Sigmoid colon (tissue), 7 donors: ENCODE results near the gene PLPP6. TPM values are rescaled to one million over a fixed set of nuclear protein-coding genes. Genes with fewer than 3 reads are reported as not detected.

Experiments used
- DNase-seq: peaks from one replicate; pipeline ENCODE4 v3.0.0-alpha.2; 2019
- H3K27ac ChIP-seq, 4 donors: fragments of 200-600 bp; sonication (generic); one replicate each; pipeline ENCODE4 v1.5.1; 2016 to 2019; ENCODE audit warnings: mild to moderate bottlenecking in 1 of 4
- H3K27me3 ChIP-seq, 3 donors: fragments of 200-600 bp; sonication (generic); one replicate each; pipeline ENCODE4 v1.5.1; 2019; ENCODE audit warnings: mild to moderate bottlenecking in 1 of 3
- H3K36me3 ChIP-seq, 4 donors: fragments of 200-600 bp; sonication (generic); one replicate each; pipeline ENCODE4 v1.5.1; 2016 to 2019
- H3K4me1 ChIP-seq, 4 donors: fragments of 200-600 bp; sonication (generic); one replicate each; pipeline ENCODE4 v1.5.1; 2017 to 2019
- H3K4me3 ChIP-seq, 4 donors: fragments of 200-600 bp; sonication (generic); one replicate each; pipeline ENCODE4 v1.5.1; 2017 to 2019; ENCODE audit warnings: mild to moderate bottlenecking in 2 of 4, moderate library complexity in 1 of 4
- H3K9me3 ChIP-seq, 4 donors: fragments of 200-600 bp in 3 of 4; sonication (generic) in 3 of 4; one replicate each; pipeline versions ENCODE4 v1.5.1 to v1.6.1; 2013 to 2019
- EP300 ChIP-seq, 4 donors: sonication (generic); formaldehyde crosslinking; IDR thresholded peaks; one replicate each; pipeline ENCODE4 v1.6.1; 2017; ENCODE audit warnings: antibody characterized with exemption in 4 of 4
- POLR2A ChIP-seq, 2 donors: fragments of 450-650 bp; IDR thresholded peaks; one replicate each; pipeline ENCODE4 v1.6.1; 2016; ENCODE audit warnings: antibody characterized with exemption in 2 of 2, mild to moderate bottlenecking in 2 of 2, moderate library complexity in 2 of 2
- POLR2AphosphoS5 ChIP-seq, 4 donors: sonication (generic); formaldehyde crosslinking; IDR thresholded peaks; one replicate each; pipeline ENCODE4 v1.6.1; 2017; ENCODE audit warnings: antibody characterized with exemption in 4 of 4
- WGBS, 2 donors: extraction: QIAGEN DNeasy Blood & Tissue Kit; methylation state at CpG; one replicate each; pipeline ENCODE4 v1.1.7; 2013; 5-methylcytosine and 5-hydroxymethylcytosine counted together
- intact Hi-C: fragments of 100-400 bp; cut with DNase I; formaldehyde crosslinking; loops from one replicate; pipeline ENCODE4 v1.15.1; 2023
- polyA plus RNA-seq, 3 donors: library from polyadenylated mRNA; stranded (reverse); fragments of 200-250 nt; gene quantifications; one replicate each; pipeline ENCODE4 v1.2.3, GENCODE V29; 2013
- total RNA-seq, 4 donors: library from RNA; depleted of rRNA; stranded (reverse); fragments of >200 nt; gene quantifications; one replicate each; pipeline ENCODE4 v1.1.0, GENCODE V29; 2016
- TF ChIP-seq, protein P1 (sequence below), 4 experiments: fragments of 450-650 bp in 3 of 4; fragments of 200-600 bp in 1 of 4; IDR thresholded peaks; one replicate each; pipeline ENCODE4 v1.5.1; 2016 to 2019; ENCODE audit warnings: antibody characterized with exemption in 4 of 4, mild to moderate bottlenecking in 3 of 4, moderate library complexity in 2 of 4
- donor health status: healthy with polysubstance abuse.
- donor health status: Bipolar disorder and iron deficiency.
- donor health status: healthy.

The PLPP6 gene
- total and polyA plus RNA-seq, 7 donors: 3.0 to 10.7 (median 3.7) TPM

DNA sequence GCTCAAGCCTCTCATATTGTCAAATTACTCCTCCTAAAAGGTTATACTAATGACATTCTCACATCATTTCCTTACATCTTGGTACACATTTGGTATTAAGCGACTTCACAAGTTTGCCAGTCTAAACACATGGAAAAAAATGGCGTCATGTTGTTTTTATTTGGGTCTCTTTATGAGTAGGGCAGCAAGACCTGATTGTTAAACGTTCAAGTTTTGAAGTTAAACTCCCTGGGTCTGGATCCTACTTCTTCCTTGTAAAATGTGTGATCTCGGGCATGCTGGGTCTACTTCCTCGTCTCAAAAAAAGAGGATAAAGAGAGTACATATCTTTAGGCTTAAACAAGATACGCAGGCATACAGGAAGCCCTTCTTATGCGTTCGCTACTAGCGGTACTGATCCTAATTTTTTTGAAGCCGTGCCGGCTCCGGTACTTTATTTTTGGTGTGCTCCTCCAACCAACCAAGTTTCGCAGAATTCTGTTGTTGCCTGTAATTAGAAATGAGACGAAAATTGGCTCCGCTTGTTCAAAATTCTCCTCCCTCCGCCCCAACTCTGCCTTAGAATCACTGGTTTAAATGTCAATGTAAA lies 16.7 kb downstream of the PLPP6 start:
- H3K36me3 ChIP-seq: no peaks in the 10 kb centered on the region
- intact Hi-C loops: loop anchor here (1.0 to 10.0 kb wide), 5 partner anchors 16 to 949 kb away; partner anchors contain the start of genes JAK2, PLPP6, RCL1 and RIC1
- no peak for DNase-seq
- 0 to 1% methylated on average over 16 of the region's 16 CpGs for WGBS, 2 donors
- no peaks in the 10 kb centered on the region for H3K27me3 ChIP-seq
- no peaks in the 10 kb centered on the region for H3K9me3 ChIP-seq
- H3K4me1 ChIP-seq: peaks cover 0 to 36% (median 21%) of the 10 kb centered on the region in 4 donors
- peak overlapping the region; percentile 69 to 96 (median 82) for H3K4me3 ChIP-seq
- no peak for TF ChIP-seq POLR2AphosphoS5 (IDR thresholded peaks at IDR 0.05)
- TF ChIP-seq, protein P1, sequence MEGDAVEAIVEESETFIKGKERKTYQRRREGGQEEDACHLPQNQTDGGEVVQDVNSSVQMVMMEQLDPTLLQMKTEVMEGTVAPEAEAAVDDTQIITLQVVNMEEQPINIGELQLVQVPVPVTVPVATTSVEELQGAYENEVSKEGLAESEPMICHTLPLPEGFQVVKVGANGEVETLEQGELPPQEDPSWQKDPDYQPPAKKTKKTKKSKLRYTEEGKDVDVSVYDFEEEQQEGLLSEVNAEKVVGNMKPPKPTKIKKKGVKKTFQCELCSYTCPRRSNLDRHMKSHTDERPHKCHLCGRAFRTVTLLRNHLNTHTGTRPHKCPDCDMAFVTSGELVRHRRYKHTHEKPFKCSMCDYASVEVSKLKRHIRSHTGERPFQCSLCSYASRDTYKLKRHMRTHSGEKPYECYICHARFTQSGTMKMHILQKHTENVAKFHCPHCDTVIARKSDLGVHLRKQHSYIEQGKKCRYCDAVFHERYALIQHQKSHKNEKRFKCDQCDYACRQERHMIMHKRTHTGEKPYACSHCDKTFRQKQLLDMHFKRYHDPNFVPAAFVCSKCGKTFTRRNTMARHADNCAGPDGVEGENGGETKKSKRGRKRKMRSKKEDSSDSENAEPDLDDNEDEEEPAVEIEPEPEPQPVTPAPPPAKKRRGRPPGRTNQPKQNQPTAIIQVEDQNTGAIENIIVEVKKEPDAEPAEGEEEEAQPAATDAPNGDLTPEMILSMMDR (IDR thresholded peaks at IDR 0.05): no peak
- TF ChIP-seq EP300 (IDR thresholded peaks at IDR 0.05): no peak
- TF ChIP-seq POLR2A (IDR thresholded peaks at IDR 0.05): no peak
- peak overlapping the region; percentile 93 to 99 (median 98) for H3K27ac ChIP-seq

DNA sequence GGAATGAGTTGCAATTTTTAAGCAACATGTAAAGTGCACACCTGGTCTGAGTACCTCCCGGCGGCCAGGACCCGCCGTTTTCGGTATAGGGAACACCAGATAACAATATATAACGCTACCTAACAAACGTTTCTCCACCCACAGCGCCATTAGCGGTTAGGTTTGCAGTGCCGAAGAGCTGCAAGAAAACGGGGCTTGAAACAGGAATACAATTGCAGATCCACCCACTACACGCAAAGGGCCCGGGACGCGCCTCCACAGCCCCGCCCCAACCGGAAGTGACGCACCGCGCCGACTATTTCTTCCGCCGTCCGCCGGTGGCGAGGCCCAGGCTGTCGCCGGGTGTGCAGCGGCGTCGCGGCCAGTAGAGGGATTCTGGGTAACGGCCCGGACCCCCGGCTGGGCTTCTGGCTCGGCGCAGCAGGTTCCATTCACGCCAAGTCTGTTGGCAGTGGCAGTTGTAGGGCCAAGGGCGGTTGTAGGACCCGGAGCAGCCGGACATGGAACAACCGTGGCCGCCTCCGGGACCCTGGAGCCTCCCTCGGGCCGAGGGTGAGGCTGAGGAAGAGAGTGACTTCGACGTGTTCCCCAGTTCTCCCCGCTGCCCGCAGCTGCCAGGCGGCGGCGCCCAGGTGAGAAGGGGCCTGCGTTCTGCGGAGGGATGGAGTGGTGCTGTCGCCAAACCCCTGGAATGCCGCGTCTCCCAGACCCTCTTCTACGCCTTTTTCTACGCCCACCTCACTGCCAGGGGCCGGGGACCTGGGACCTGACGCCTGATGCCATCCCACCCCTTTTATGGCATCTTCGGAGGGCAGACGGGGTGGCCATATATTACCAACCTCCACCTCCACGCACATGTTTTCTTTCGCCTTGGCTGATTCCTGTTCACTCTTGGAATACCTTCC lies 17.4 kb downstream of the PLPP6 start, which contains the start of gene CDC37L1:
TSS of gene CDC37L1 (plus strand) at position 302 of the 905 bp plus-strand sequence. CDS start at position 501, 199 bp downstream.
- Histone ChIP-seq H3K36me3 (no peaks in the 10 kb centered on the region), H3K4me3 (peak within 1 kb of the TSS; percentile 69 to 96 (median 82)), H3K4me1 (peaks cover 0 to 40% (median 21%) of the 10 kb centered on the region in 4 donors), H3K9me3 (no peaks in the 10 kb centered on the region), H3K27ac (peak within 1 kb of the TSS; percentile 93 to 99 (median 98)), H3K27me3 (no peaks in the 10 kb centered on the region)
- DNase-seq: peak; percentile 99
- TF ChIP-seq EP300 (IDR thresholded peaks at IDR 0.05) (peak in 2 of 4 donors; percentile 34 to 64), POLR2A (IDR thresholded peaks at IDR 0.05) (peak; percentile 95 to 96), POLR2AphosphoS5 (IDR thresholded peaks at IDR 0.05) (peak; percentile 98 to 99 (median 98))
- TF ChIP-seq, protein P1 (IDR thresholded peaks at IDR 0.05): peak; percentile 70 to 82 (median 76)
- intact Hi-C loops: loop anchor here (1.0 to 10.0 kb wide), 6 partner anchors 17 to 948 kb away; partner anchors contain the start of genes JAK2, PLPP6, RCL1 and RIC1
- WGBS, 2 donors: 0% methylated on average over 66 of the region's 66 CpGs

DNA sequence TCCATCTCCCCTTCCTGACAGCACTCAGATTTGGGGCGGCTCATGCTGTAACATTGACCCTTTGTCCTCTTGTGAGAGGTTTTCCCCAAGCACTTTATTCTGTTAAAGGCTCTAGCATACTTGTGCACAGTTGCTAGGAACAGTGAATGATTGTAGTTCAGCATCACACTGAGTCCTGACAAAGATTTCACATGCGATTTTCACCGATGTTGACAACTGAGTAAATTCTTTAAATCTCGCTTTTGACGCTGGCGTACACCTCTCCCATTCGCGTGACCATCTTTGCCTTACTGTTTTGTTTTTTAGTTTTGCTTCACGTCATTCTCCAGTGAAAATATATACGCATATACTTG lies 18.1 kb downstream of the PLPP6 start:
- Histone ChIP-seq H3K27ac (peak overlapping the region; percentile 93 to 99 (median 98)), H3K4me1 (peaks cover 0 to 45% (median 28%) of the 10 kb centered on the region in 4 donors), H3K4me3 (peak overlapping the region; percentile 69 to 96 (median 82)), H3K36me3 (peaks cover 0 to 4% (median 0%) of the 10 kb centered on the region in 4 donors), H3K9me3 (no peaks in the 10 kb centered on the region), H3K27me3 (no peaks in the 10 kb centered on the region)
- DNase-seq: no peak
- TF ChIP-seq, protein P1 (IDR thresholded peaks at IDR 0.05): no peak
- no peak for TF ChIP-seq POLR2AphosphoS5 (IDR thresholded peaks at IDR 0.05)
- TF ChIP-seq POLR2A (IDR thresholded peaks at IDR 0.05): no peak
- WGBS, 2 donors: 1 to 4% methylated on average over 10 of the region's 10 CpGs
- intact Hi-C loops: loop anchor here (10.0 kb wide), 1 partner anchor 385 kb away; no protein-coding TSS in a partner anchor

DNA sequence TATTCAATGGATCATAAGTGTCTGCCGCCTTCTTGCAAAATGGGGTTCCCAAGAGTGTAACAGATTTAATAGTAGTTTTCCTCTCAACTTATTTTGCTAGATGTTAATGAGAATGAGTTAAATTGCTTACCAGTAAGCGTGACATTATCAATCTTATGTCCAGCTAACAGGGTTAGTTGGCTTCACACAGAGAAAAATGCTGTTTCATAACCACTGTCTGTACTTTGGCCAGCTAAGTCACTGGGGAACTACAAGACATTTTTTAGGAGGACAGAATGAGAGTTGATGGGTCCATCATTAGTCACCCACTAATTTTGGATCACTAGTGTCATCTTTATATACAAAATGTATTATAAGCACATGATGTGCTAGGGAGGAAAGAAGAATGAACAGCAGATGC lies 18.7 kb downstream of the PLPP6 start:
- H3K9me3 ChIP-seq: no peaks in the 10 kb centered on the region
- 17 to 53% methylated on average over 2 of the region's 2 CpGs for WGBS, 2 donors
- H3K4me1 ChIP-seq: peaks cover 0 to 49% (median 33%) of the 10 kb centered on the region in 4 donors
- intact Hi-C loops: loop anchor here (10.0 kb wide), 1 partner anchor 386 kb away; no protein-coding TSS in a partner anchor
- H3K4me3 ChIP-seq: peak overlapping the region; percentile 69 to 96 (median 82)
- TF ChIP-seq POLR2A (IDR thresholded peaks at IDR 0.05) (no peak), EP300 (IDR thresholded peaks at IDR 0.05) (no peak), POLR2AphosphoS5 (IDR thresholded peaks at IDR 0.05) (peak in 2 of 4 donors; percentile 52 to 59)
- TF ChIP-seq, protein P1 (IDR thresholded peaks at IDR 0.05): no peak
- peaks cover 0 to 10% (median 3%) of the 10 kb centered on the region in 4 donors for H3K36me3 ChIP-seq
- no peaks in the 10 kb centered on the region for H3K27me3 ChIP-seq
- H3K27ac ChIP-seq: peak overlapping the region; percentile 93 to 99 (median 98)
- no peak for DNase-seq
